Lower leg skin (tissue), 3 donors: ENCODE data around the gene SLC39A11.

ENCODE experiments used
- POLR2A ChIP-seq, 2 donors: fragments of 450-650 bp; IDR thresholded peaks; one replicate each; pipeline ENCODE4 v1.6.1; 2016 to 2017; ENCODE audit warnings: antibody characterized with exemption in 2 of 2, mild to moderate bottlenecking in 1 of 2, moderate library complexity in 1 of 2
- TF ChIP-seq, protein P1 (sequence below), 3 donors: fragments of 450-650 bp; IDR thresholded peaks; one replicate each; pipeline ENCODE4 v1.5.1; 2016; ENCODE audit warnings: antibody characterized with exemption in 3 of 3, mild to moderate bottlenecking in 3 of 3, moderate library complexity in 2 of 3

GRCh38 chr17:73103641-73104335 lies 11.3 kb upstream of the SLC39A11 start:
- TF ChIP-seq, protein P1, sequence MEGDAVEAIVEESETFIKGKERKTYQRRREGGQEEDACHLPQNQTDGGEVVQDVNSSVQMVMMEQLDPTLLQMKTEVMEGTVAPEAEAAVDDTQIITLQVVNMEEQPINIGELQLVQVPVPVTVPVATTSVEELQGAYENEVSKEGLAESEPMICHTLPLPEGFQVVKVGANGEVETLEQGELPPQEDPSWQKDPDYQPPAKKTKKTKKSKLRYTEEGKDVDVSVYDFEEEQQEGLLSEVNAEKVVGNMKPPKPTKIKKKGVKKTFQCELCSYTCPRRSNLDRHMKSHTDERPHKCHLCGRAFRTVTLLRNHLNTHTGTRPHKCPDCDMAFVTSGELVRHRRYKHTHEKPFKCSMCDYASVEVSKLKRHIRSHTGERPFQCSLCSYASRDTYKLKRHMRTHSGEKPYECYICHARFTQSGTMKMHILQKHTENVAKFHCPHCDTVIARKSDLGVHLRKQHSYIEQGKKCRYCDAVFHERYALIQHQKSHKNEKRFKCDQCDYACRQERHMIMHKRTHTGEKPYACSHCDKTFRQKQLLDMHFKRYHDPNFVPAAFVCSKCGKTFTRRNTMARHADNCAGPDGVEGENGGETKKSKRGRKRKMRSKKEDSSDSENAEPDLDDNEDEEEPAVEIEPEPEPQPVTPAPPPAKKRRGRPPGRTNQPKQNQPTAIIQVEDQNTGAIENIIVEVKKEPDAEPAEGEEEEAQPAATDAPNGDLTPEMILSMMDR (IDR thresholded peaks at IDR 0.05) = no peak
- TF ChIP-seq POLR2A (IDR thresholded peaks at IDR 0.05) = no peak
